ENCODE results near the gene SNX21.
"Not testable (repeated sequence)": the region's sequence is repeated elsewhere in the genome, so short reads cannot be mapped to it uniquely, and the experiment has no call there.

Gene SNX21

DNA sequence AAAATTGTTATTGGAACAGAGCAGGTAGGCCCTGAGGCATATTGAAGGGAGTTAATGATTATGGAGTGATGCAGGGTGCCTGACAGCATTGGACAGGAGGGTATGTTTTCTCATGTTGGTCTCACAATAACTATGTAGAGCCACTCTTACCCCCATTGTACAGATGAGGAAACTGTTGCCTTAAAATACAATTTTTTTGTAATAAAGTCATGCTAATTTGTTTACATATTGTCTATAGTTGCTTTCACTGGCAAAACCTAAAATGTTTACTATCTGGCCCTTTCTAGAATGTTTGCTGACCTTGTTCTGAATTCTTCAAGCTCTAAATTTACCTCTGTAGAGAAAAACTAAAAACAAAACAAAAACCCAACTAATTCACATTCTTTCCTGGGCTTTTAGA lies 17.9 kb downstream of the SNX21 start:
- no peak for DNase-seq

- no peak for DNase-seq
Observed at GRCh38 chr20:45852326-45852725, 18.7 kb downstream of the SNX21 start.

DNA sequence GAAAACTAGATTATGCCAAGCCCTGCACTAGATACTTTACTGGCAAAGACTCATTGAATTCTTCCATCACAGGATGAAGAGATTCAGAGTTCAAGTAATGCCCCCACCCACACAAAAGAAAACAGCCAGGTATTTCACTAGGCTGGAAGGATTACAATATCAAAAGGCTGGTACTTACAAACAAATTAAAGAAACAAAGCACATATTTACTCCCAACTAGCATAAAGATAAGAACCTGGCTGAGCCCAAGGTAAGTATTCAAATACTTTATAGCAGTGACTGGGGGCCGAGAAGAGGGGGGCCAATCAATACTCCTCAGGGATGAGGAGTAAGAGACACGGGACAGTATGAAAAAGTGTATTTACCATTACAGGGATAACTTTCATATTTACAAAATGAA lies 19.9 kb downstream of the SNX21 start:
- DNase-seq, result no peak

DNA sequence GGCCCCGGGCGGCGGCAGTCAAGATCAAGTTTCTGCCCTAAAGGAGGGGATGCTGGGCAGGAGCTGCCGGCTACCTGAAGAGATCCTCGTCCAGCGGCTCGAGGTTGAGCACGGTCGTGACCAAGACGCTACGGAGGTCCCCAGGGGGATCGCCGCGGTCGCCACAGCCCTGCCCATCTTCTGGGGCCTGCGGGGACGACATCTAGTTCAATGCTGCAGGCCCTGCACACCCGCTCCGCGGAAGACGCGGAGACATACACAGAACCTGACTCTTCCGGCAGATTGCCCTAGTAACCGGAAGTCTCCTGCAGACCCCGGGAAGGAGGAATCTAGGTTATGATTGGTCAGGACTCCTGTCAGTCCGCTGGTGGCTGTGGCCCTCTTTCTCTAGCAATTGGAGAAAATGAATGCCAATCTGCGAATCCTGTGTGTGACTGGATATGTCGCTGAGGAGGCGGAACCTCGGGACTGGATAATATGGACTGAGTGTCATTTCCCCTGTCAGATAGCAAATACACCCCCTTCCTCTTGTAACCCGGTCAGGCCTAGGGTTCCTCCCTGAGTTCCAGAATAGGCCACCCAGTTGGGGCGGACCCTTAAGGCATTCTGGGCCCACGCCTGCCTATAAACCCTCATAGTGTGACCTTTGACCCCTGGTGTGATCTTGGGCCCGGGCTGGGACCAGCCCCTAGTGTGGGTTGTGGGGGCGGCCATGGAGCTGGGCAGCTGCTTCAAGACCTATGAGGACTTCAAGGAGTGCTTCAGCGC lies 23.7 kb downstream of the SNX21 start, which contains the start of the genes ACOT8 and ZSWIM3:
TSS of gene ACOT8 (minus strand) at position 279 of the 768 bp plus-strand sequence. CDS start at position 202, 77 bp downstream.
TSS of gene ZSWIM3 (plus strand) at position 501 of the 768 bp plus-strand sequence. CDS start at position 713, 212 bp downstream.
- DNase-seq, result peak; percentile 88 to 97

GRCh38 chr20:45857882-45858216 lies 24.2 kb downstream of the SNX21 start:
- DNase-seq, result no peak

GRCh38 chr20:45859916-45860315 lies 26.3 kb downstream of the SNX21 start:
- DNase-seq, result no peak

- DNase-seq, result no peak
Observed at GRCh38 chr20:45860560-45861220, 27.1 kb downstream of the SNX21 start.

- DNase-seq, result no peak
Observed at GRCh38 chr20:45861221-45862075, 27.8 kb downstream of the SNX21 start.

DNA sequence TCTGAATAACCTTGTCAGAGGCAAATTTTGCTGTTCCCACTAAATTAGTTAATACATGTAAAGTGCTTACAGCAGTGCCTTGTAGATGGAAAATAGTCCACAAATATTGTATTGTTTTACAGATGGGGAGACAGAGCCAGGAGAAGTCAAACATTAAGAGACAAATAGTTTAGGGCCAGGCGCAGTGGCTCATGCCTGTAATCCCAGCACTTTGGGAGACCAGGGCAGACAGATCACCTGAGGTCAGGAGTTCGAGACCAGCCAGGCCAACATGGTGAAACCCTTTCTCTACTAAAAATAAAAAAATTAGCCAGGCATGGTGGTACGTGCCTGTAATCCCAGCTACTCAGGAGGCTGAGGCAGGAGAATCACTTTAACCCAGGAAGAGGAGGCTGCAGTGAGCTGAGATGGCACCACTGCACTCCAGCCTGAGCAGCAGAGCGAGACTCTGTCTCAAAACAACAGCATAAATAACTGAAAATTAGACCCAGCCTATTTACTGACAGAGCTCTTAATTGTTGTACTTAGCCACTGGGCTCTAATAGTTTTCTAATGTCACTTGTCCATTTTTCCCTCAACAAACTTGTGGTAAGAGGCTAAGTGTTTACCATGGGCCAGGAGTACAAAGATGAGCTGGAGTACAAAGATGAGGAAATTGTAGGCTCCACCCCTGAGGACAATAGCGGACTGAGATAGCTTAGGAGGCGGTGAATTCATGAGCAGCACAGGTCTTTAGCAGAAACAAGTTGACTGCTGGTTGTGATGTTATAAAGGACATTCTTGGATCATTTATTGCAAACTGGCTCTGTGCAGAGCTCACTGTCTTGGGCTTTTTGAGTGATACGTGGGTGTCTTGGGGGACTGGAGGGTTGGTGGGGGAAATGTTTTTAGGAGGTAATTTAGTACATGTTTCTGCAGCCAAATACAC lies 30.2 kb downstream of the SNX21 start:
- no peak for DNase-seq

DNA sequence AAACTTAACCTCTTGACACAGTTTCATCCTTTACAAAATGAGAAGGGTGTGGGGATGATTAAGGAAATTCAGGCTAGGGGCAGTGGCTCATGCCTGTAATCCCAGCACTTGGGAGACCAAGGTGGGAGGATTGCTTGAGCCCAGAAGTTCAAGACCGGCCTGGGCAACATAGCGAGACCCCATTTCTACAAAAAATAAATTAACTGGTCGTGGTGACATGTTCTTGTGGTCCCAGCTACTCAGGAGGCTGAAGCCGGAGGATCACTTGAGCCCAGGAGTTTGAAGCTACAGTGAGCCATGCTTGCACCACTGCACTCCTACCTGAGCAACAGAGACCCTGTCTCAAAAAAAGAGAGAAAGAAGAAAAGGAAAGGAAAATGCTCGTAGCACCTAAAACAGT lies 32.9 kb downstream of the SNX21 start:
- DNase-seq, result no peak

- DNase-seq, result no peak
Observed at GRCh38 chr20:45867136-45867818, 33.7 kb downstream of the SNX21 start.

DNA sequence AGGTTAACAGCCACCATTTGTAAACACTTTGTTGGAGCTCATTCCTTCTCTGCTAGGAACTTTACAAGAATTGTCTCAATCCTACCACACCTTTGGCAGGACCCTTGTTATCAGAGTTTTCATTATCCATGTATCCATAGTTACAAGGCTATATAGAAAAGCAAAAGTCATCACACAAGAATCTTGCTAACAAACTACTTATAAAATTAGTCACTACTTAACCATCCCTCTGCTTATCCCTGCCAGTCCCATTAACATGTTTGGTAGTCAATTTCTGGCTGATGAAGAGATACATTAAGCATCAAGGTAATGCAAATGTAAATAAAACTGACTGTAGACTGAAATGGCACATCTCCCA lies 34.2 kb downstream of the SNX21 start:
- DNase-seq, result no peak

DNA sequence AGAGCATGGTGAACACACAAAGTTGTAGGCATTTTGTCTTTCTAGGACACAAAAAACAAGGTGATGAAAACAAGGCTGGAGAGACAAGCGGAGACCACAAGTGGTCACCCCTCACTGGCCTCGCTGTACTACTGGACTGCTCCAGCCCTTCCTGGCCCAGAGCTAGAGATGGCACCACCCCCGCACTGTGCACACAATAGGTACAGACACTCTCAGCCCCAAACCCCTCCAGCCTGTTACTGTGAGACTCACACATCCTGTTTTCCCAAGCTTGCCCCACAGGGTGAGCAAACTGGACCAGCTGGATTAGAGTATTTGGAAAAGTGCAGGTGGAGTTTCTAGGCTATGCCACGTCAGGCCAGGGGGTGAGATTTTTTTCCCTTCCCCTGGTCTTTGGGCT lies 39.0 kb downstream of the SNX21 start:
- no peak for DNase-seq

DNA sequence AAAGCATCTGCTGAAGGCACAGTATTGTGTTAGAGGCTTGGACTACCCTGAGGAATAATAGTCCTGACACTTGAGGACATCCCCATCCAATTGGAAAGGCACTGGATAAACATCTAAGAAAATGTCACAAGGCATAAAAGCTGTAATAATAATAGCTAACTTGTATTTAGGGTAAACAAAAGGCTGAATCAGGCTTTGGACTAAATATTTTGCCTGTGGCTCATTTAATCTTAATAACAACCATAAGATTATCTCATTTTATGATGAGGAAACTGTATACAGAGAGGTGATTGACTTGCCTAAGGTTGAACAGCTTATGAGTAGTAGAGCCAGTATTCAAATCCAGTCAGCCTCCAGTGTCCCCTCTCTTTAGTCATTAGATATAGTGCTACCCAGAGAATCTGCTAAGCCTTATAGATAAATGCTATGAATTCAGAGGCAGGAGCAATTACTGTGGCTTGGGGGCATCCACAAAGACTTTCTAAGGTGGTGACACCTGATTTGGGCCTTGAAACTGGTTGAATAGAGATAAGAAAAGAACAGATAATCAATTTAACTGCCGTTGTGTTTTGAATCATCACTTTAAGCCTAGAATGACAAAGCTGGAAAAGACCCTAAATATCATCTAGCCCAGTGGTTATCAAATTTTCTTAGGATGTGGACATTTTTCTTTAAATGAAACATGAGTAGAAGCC lies 40.0 kb downstream of the SNX21 start:
- no peak for DNase-seq

DNA sequence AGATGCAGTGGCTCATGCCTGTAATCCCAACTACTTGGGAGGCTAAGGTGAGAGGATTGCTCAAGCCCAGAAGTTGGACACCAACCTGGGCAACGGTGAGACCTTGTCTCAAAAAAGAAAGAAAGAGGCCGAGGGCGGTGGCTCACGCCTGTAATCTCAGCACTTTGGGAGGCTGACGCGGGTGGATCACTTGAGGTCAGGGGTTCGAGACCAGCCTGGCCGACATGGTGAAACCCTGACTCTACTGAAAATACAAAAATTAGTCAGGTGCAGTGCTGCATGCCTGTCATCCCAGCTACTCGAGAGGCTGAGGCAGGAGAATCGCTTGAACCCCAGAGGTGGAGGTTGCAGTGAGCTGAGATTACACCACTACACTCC lies 40.5 kb downstream of the SNX21 start:
- DNase-seq, result not testable (repeated sequence)

DNA sequence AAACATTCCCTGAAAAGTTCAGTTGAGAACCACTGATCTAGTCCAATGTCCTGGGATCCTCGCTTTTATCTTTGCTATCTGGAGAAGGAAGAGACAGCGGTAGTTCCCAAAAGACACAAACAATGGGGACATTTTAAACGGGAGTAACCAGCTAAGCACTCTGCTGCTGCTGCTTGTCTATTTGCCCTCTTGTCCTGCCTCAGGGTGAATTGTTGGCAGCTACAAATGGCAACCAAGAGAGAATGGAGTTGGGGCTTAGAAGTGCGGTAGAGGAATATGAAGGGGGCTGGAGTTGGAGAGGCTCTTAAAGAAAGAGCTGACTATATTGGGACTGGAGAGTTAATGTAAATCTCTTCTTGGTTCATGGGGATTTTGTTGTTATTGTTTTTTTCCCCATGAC lies 41.0 kb downstream of the SNX21 start:
- no peak for DNase-seq

- no peak for DNase-seq
Observed at GRCh38 chr20:45878076-45878761, 44.6 kb downstream of the SNX21 start.

DNA sequence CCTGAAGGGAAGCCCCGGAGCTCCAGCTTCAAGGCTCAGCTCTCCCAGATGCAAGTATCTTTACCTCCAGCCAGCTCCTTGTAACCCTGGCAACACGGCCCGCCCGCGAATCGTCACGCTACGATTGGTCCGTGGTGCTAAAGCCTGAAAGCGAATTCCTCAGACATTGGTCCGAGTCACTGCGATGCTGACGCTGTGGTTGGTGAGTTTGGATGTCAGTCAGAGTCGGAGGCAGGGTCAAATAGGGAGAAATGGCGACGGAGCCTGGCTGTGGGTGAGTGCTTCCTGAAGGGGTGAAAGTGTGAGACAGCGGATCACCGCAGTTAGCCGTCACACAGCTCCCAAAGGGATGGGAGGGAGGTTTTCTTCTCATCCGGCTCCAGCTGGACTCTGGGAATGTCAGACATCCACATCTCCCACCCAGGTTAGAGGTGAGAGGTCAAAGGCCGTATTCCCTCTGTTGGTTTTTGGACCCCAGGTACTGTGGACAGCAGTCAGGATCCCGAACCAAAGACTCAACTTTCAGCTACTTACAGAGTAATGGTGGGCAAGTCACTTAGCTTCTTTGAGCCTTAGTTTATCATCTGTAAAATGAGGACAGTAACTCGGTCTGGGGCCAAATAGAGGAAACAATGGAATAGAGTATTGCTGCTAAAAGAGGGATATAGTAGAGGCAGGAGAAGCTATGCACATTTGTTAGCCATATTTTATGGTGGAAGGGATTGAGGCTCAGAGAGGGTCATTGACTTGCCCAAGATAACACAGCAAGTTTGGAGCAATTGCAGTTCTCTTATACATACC lies 47.6 kb downstream of the SNX21 start, which contains the start of gene ZSWIM1:
TSS of gene ZSWIM1 (plus strand) at position 240 of the 801 bp plus-strand sequence. CDS start 1,366 bp downstream, outside the sequence.
- peak; percentile 95 to 99 for DNase-seq

- DNase-seq, result no peak
Observed at GRCh38 chr20:45882469-45883099, 49.0 kb downstream of the SNX21 start.
